ENCODE measurements around the gene MYT1. TPM values are rescaled to one million over a fixed set of nuclear protein-coding genes. Genes with fewer than 3 reads are reported as not detected.

The MYT1 gene
- total RNA-seq, 1 experiment from 2014 or later, result 2.0 TPM

DNA sequence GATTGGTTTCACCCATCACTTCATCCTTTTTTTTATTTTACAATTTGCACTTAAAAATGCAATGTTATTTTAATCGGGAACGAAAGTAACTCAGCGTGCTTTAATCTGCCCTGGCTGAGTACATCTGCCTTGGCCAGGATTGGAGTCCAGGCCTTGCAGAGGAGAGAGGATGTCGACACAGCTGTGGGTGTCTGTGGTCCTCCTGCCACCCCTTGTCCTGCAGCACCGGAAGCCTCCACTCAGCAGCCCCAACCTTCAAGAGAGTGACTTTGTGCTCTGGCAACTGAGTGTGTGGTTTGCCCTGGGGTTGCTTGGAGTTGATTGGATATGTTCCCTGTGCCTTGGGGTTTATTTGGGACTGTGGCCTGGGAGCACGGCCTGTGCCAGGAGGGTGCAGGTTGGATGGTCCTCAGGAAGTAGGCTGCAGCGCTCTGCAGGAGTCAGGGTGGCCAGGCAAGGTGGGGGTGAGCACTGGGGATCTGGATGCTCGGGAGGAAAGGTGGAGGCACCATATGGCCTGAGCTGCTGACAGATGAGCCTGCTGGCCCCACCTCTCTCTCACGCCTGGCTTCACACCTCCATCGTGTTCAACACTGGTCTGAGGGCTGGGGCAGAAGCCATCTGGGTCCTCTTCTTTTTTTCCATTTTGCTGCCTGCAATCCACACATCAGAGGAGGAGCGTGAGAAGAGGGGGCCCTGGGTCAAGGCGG lies 4.3 kb downstream of the MYT1 start (continued):
- TF ChIP-seq NFATC4 (CRISPR knock-in tag; IDR thresholded peaks at IDR 0.05) (no peak), ATF1 (CRISPR knock-in tag; IDR thresholded peaks at IDR 0.05) (no peak)
- TF ChIP-seq, protein P1, sequence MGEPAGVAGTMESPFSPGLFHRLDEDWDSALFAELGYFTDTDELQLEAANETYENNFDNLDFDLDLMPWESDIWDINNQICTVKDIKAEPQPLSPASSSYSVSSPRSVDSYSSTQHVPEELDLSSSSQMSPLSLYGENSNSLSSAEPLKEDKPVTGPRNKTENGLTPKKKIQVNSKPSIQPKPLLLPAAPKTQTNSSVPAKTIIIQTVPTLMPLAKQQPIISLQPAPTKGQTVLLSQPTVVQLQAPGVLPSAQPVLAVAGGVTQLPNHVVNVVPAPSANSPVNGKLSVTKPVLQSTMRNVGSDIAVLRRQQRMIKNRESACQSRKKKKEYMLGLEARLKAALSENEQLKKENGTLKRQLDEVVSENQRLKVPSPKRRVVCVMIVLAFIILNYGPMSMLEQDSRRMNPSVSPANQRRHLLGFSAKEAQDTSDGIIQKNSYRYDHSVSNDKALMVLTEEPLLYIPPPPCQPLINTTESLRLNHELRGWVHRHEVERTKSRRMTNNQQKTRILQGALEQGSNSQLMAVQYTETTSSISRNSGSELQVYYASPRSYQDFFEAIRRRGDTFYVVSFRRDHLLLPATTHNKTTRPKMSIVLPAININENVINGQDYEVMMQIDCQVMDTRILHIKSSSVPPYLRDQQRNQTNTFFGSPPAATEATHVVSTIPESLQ (CRISPR knock-in tag; IDR thresholded peaks at IDR 0.05), result no peak

DNA sequence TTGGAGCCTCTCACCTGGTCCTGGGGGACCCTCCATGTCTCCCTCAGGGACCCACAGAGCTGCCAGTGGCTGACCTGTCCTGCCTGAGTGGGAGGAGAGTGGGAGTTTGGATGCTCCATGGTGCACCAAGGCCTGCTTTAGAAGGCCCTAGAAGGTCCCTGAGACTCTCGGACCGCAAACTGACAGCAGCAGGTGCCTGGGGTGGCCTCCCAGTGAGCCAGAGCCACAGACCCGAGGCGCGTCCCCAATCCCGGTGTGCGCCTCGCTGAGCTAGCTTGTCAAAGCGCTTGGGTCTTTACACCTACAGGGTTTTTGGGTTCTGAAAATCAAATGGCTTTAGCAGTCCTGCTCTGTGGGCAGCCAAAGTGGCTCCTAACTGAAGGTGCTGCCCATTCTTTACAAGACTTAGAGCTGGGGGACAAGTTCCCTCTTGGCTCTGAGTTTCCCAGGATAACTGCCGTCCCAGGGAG lies 4.9 kb downstream of the MYT1 start:
- no peaks in the 10 kb centered on the region for H3K36me3 Mint-ChIP-seq
- ChIA-PET POLR2A (no interaction called here), CTCF (no interaction called here)
- H3K27me3 Mint-ChIP-seq (ENCODE audit: low read depth), result peaks cover 14% of the 10 kb centered on the region
- H3K4me1 Mint-ChIP-seq, result peaks cover 29% of the 10 kb centered on the region
- no peaks in the 10 kb centered on the region for H3K9me3 Mint-ChIP-seq
- TF ChIP-seq NFATC4 (CRISPR knock-in tag; IDR thresholded peaks at IDR 0.05) (no peak), EMX1 (CRISPR knock-in tag; IDR thresholded peaks at IDR 0.05) (no peak), TP53 (CRISPR knock-in tag; IDR thresholded peaks at IDR 0.05) (no peak), TEAD1 (CRISPR knock-in tag; IDR thresholded peaks at IDR 0.05) (no peak), IRF2 (CRISPR knock-in tag; IDR thresholded peaks at IDR 0.05; ENCODE audit: borderline replicate concordance, low read depth) (no peak), NR2C2 (CRISPR knock-in tag; IDR thresholded peaks at IDR 0.05) (no peak), NFYB (CRISPR knock-in tag; conservative IDR thresholded peaks at IDR 0.05; ENCODE audit: low read depth) (no peak), ESRRA (CRISPR knock-in tag; IDR thresholded peaks at IDR 0.05; ENCODE audit: borderline replicate concordance) (no peak), HMGA2 (CRISPR knock-in tag; IDR thresholded peaks at IDR 0.05) (no peak), FOXP1 (CRISPR knock-in tag; IDR thresholded peaks at IDR 0.05; ENCODE audit: borderline replicate concordance) (no peak), ZNF121 (CRISPR knock-in tag; IDR thresholded peaks at IDR 0.05) (no peak), CREM (CRISPR knock-in tag; IDR thresholded peaks at IDR 0.05) (no peak)
- TF ChIP-seq, protein P2, sequence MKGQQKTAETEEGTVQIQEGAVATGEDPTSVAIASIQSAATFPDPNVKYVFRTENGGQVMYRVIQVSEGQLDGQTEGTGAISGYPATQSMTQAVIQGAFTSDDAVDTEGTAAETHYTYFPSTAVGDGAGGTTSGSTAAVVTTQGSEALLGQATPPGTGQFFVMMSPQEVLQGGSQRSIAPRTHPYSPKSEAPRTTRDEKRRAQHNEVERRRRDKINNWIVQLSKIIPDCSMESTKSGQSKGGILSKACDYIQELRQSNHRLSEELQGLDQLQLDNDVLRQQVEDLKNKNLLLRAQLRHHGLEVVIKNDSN (CRISPR knock-in tag; IDR thresholded peaks at IDR 0.05), result no peak
- TF ChIP-seq, protein P3, sequence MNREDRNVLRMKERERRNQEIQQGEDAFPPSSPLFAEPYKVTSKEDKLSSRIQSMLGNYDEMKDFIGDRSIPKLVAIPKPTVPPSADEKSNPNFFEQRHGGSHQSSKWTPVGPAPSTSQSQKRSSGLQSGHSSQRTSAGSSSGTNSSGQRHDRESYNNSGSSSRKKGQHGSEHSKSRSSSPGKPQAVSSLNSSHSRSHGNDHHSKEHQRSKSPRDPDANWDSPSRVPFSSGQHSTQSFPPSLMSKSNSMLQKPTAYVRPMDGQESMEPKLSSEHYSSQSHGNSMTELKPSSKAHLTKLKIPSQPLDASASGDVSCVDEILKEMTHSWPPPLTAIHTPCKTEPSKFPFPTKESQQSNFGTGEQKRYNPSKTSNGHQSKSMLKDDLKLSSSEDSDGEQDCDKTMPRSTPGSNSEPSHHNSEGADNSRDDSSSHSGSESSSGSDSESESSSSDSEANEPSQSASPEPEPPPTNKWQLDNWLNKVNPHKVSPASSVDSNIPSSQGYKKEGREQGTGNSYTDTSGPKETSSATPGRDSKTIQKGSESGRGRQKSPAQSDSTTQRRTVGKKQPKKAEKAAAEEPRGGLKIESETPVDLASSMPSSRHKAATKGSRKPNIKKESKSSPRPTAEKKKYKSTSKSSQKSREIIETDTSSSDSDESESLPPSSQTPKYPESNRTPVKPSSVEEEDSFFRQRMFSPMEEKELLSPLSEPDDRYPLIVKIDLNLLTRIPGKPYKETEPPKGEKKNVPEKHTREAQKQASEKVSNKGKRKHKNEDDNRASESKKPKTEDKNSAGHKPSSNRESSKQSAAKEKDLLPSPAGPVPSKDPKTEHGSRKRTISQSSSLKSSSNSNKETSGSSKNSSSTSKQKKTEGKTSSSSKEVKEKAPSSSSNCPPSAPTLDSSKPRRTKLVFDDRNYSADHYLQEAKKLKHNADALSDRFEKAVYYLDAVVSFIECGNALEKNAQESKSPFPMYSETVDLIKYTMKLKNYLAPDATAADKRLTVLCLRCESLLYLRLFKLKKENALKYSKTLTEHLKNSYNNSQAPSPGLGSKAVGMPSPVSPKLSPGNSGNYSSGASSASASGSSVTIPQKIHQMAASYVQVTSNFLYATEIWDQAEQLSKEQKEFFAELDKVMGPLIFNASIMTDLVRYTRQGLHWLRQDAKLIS (CRISPR knock-in tag; IDR thresholded peaks at IDR 0.05; ENCODE audit: borderline replicate concordance), result no peak
- TF ChIP-seq, protein P4, sequence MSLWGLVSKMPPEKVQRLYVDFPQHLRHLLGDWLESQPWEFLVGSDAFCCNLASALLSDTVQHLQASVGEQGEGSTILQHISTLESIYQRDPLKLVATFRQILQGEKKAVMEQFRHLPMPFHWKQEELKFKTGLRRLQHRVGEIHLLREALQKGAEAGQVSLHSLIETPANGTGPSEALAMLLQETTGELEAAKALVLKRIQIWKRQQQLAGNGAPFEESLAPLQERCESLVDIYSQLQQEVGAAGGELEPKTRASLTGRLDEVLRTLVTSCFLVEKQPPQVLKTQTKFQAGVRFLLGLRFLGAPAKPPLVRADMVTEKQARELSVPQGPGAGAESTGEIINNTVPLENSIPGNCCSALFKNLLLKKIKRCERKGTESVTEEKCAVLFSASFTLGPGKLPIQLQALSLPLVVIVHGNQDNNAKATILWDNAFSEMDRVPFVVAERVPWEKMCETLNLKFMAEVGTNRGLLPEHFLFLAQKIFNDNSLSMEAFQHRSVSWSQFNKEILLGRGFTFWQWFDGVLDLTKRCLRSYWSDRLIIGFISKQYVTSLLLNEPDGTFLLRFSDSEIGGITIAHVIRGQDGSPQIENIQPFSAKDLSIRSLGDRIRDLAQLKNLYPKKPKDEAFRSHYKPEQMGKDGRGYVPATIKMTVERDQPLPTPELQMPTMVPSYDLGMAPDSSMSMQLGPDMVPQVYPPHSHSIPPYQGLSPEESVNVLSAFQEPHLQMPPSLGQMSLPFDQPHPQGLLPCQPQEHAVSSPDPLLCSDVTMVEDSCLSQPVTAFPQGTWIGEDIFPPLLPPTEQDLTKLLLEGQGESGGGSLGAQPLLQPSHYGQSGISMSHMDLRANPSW (CRISPR knock-in tag; conservative IDR thresholded peaks at IDR 0.05; ENCODE audit: low read depth), result no peak
- TF ChIP-seq, protein P5, sequence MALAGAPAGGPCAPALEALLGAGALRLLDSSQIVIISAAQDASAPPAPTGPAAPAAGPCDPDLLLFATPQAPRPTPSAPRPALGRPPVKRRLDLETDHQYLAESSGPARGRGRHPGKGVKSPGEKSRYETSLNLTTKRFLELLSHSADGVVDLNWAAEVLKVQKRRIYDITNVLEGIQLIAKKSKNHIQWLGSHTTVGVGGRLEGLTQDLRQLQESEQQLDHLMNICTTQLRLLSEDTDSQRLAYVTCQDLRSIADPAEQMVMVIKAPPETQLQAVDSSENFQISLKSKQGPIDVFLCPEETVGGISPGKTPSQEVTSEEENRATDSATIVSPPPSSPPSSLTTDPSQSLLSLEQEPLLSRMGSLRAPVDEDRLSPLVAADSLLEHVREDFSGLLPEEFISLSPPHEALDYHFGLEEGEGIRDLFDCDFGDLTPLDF (CRISPR knock-in tag; IDR thresholded peaks at IDR 0.05), result no peak
- TF ChIP-seq, protein P6, sequence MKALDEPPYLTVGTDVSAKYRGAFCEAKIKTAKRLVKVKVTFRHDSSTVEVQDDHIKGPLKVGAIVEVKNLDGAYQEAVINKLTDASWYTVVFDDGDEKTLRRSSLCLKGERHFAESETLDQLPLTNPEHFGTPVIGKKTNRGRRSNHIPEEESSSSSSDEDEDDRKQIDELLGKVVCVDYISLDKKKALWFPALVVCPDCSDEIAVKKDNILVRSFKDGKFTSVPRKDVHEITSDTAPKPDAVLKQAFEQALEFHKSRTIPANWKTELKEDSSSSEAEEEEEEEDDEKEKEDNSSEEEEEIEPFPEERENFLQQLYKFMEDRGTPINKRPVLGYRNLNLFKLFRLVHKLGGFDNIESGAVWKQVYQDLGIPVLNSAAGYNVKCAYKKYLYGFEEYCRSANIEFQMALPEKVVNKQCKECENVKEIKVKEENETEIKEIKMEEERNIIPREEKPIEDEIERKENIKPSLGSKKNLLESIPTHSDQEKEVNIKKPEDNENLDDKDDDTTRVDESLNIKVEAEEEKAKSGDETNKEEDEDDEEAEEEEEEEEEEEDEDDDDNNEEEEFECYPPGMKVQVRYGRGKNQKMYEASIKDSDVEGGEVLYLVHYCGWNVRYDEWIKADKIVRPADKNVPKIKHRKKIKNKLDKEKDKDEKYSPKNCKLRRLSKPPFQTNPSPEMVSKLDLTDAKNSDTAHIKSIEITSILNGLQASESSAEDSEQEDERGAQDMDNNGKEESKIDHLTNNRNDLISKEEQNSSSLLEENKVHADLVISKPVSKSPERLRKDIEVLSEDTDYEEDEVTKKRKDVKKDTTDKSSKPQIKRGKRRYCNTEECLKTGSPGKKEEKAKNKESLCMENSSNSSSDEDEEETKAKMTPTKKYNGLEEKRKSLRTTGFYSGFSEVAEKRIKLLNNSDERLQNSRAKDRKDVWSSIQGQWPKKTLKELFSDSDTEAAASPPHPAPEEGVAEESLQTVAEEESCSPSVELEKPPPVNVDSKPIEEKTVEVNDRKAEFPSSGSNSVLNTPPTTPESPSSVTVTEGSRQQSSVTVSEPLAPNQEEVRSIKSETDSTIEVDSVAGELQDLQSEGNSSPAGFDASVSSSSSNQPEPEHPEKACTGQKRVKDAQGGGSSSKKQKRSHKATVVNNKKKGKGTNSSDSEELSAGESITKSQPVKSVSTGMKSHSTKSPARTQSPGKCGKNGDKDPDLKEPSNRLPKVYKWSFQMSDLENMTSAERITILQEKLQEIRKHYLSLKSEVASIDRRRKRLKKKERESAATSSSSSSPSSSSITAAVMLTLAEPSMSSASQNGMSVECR (CRISPR knock-in tag; IDR thresholded peaks at IDR 0.05; ENCODE audit: borderline replicate concordance), result no peak
- DNase-seq (ENCODE audit: low spot score) (no peak), ATAC-seq (no peak)
- H3K27ac Mint-ChIP-seq, result no peak overlapping the region
- no peak overlapping the region for H3K4me3 Mint-ChIP-seq
